Small intestine (tissue), 7 donors: ENCODE results near the gene SLC26A1. TPM values are rescaled to one million over a fixed set of nuclear protein-coding genes. Genes with fewer than 3 reads are reported as not detected.

Experiments used
- DNase-seq, 2 donors: peaks; one replicate each; pipeline versions ENCODE4 v3.0.0 to v3.0.0-alpha.2; 2013
- FAIRE-seq: peaks from 2 replicates; lab custom pipeline; 2012; peaks lifted over from hg19 to GRCh38; lab: Jason Lieb, UNC
- H3K27ac ChIP-seq, 3 donors: one replicate each; pipeline ENCODE4 v1.5.1; 2013; ENCODE audit warnings: low read length in 2 of 3, mild to moderate bottlenecking in 2 of 3, control low read depth in 1 of 3, inconsistent platforms in 1 of 3, low read depth in 1 of 3, moderate library complexity in 1 of 3
- H3K27me3 ChIP-seq, 3 donors: one replicate each; pipeline ENCODE4 v1.6.1; 2013; ENCODE audit warnings: low read length in 3 of 3, inconsistent platforms in 1 of 3; ENCODE audit not compliant: control insufficient read depth in 3 of 3, insufficient read depth in 3 of 3
- H3K36me3 ChIP-seq, 3 donors: one replicate each; pipeline ENCODE4 v1.6.1; 2013; ENCODE audit warnings: low read length in 3 of 3, inconsistent platforms in 1 of 3, low read depth in 1 of 3, mild to moderate bottlenecking in 1 of 3, moderate library complexity in 1 of 3; ENCODE audit not compliant: control insufficient read depth in 3 of 3, insufficient read depth in 2 of 3
- H3K4me1 ChIP-seq, 3 donors: one replicate each; pipeline ENCODE4 v1.6.1; 2013; ENCODE audit warnings: low read length in 2 of 3, inconsistent platforms in 1 of 3, low read depth in 1 of 3, mild to moderate bottlenecking in 1 of 3, moderate library complexity in 1 of 3; ENCODE audit not compliant: control insufficient read depth in 3 of 3, insufficient read depth in 2 of 3
- H3K4me3 ChIP-seq, 3 donors: one replicate each; pipeline ENCODE4 v1.5.1; 2013; ENCODE audit warnings: low read length in 3 of 3, control low read depth in 1 of 3, inconsistent platforms in 1 of 3, low read depth in 1 of 3, mild to moderate bottlenecking in 1 of 3, moderate library complexity in 1 of 3
- H3K9me3 ChIP-seq, 2 donors: one replicate each; pipeline ENCODE4 v1.6.1; 2013; ENCODE audit warnings: low read depth in 1 of 2, low read length in 1 of 2; ENCODE audit not compliant: control insufficient read depth in 2 of 2, insufficient read depth in 1 of 2
- WGBS, 3 donors: extraction: QIAGEN DNeasy Blood & Tissue Kit; methylation state at CpG; one replicate each; pipeline ENCODE4 v1.1.7; 2013; 5-methylcytosine and 5-hydroxymethylcytosine counted together
- polyA plus RNA-seq, 4 donors: library from polyadenylated mRNA; stranded (reverse) in 3 of 4; unstranded in 1 of 4; fragments of 200-250 nt in 3 of 4; fragments of 120-200 nt in 1 of 4; gene quantifications; one replicate each; pipeline versions ENCODE4 v1.2.1 to v1.2.3, GENCODE V29; 2013
- donor health status: healthy with polysubstance abuse.
- donor health status: control.
- donor health status: control.
- donor health status: Bipolar disorder and iron deficiency.
- donor health status: healthy.

Gene SLC26A1
- polyA plus RNA-seq, 4 donors: 0.54 to 8.6 (median 2.7) TPM

DNA sequence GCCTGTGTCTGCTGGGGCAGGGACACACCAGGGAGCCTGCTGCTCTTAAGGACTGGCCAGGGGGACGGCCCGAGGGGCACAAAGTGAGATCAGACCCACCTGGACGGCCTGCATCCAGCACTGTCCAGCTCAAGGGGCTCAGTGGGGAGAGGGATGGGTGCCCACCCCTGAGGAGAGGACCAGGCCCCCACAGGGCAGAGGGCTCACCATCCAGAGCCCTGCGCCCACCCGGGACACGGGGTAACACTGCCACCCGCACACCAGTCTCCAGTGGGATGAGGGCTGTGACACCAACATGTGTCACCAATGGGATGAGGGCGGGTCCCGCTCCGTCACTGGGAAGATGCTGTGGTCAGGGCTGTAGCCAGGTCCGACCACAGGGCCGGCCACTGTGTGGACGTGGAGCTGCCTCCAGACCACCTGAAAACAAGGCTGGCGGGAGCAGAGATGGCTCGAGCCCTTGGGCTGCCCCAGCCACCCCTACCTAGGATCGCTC, 33.0 kb downstream of the SLC26A1 start:
- peaks cover 3 to 87% (median 19%) of the 10 kb centered on the region in 3 donors for H3K36me3 ChIP-seq
- no peaks in the 10 kb centered on the region for H3K9me3 ChIP-seq
- H3K27ac ChIP-seq: no peak overlapping the region
- no peaks in the 10 kb centered on the region for H3K27me3 ChIP-seq
- H3K4me1 ChIP-seq: no peaks in the 10 kb centered on the region
- no peak for FAIRE-seq
- H3K4me3 ChIP-seq: no peak overlapping the region
- WGBS, 3 donors: 85 to 88% (median 87%) methylated on average over 15 to 16 of the region's 16 CpGs
- DNase-seq: no peak

DNA sequence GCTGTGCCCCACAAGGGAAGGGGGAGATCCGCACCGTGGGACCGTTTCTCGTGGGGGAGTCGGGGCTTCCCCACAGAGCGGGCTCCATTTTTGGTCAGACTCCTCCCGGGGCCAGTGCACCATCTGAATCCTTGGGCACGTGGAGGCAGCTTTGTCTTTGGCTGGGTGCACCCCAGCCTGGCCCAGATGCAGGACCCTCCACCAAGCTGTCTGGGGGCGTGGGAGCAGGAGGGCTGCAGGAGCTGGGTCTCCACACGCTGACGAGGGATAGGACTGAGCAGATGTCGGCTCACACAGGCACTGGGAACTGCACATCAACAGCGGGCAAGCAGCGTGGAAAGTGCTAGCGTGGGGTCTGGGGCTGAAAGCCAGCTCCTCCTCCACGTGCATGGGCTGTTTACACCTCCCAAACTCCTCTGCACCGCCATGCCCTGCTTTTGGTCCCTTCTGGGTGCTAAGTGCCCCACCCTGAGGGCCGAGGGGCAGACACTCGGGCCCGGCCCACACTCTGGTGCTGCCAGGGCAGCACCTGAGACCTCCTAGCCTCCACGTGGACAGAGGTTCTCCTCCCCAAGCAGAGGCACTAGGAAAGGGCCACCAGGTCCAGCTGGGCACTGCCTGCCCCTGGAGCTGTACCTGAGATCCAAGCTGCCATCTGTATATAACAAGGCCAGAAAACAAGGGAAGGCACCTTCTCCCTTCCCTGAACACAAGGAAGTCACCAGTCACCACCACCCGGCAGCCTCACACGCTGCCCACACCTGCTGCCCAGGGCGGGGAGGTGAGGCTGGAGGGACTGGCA, 33.7 kb downstream of the SLC26A1 start:
- DNase-seq (no peak), FAIRE-seq (no peak)
- Histone ChIP-seq H3K4me3 (no peak overlapping the region), H3K4me1 (no peaks in the 10 kb centered on the region), H3K9me3 (no peaks in the 10 kb centered on the region), H3K27ac (no peak overlapping the region), H3K27me3 (no peaks in the 10 kb centered on the region), H3K36me3 (peaks cover 4 to 84% (median 19%) of the 10 kb centered on the region in 3 donors)
- 83% methylated on average over 23 to 24 of the region's 24 CpGs for WGBS, 3 donors

DNA sequence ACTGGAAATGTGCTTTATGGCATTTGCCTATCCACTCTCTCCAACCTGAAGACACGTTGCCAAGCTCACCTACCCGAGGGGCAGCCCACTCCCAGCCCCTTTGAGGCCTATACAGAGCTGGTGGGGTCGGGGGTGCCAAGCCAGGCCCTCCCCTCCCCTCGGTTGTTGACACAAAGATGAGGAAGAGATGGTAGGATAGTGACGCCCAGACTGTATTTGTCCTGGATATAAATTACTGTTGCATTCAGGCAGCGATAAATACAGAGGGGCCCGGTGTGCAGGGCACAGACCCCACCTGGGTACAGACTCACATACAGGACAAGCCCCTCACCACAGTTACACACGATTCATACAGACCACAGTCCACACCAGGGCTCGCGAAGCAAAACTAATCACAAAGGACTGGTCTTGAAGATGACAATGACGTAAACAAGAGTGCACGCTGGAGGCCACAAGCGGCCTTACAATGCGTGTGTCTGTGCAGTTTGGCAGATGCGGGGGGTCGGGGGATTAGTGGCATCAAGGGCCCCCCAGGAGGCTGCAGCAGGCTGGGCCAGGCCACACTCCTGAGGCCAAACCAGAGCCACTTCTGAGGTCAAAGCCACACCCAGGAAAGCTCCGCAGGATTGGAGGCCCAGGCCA, 34.4 kb downstream of the SLC26A1 start:
- DNase-seq (no peak), FAIRE-seq (no peak)
- H3K4me1 ChIP-seq: no peaks in the 10 kb centered on the region
- 77 to 81% (median 78%) methylated on average over 17 of the region's 17 CpGs for WGBS, 3 donors
- peaks cover 5 to 81% (median 19%) of the 10 kb centered on the region in 3 donors for H3K36me3 ChIP-seq
- no peak overlapping the region for H3K4me3 ChIP-seq
- no peak overlapping the region for H3K27ac ChIP-seq
- H3K27me3 ChIP-seq: no peaks in the 10 kb centered on the region
- no peaks in the 10 kb centered on the region for H3K9me3 ChIP-seq

DNA sequence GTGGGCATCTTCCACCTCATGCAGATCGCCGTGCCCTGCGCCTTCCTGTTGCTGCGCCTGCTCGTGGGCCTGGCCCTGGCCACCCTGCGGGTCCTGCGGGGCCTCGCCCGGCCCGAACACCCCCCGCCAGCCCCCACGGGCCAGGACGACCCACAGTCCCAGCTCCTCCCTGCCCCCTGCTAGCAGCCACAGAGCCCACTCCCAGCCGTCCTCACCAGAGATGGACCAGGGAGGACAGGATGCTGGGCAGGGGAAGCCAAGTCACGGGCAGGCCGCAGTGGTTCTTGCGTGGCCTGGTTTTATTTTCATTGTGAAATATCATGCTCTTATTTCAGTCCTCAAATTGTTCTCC, 34.9 kb downstream of the SLC26A1 start:
- H3K36me3 ChIP-seq: peaks cover 5 to 79% (median 19%) of the 10 kb centered on the region in 3 donors
- DNase-seq (no peak), FAIRE-seq (no peak)
- no peaks in the 10 kb centered on the region for H3K4me1 ChIP-seq
- no peak overlapping the region for H3K27ac ChIP-seq
- H3K4me3 ChIP-seq: no peak overlapping the region
- 89 to 91% (median 90%) methylated on average over 12 to 17 of the region's 17 CpGs for WGBS, 3 donors
- H3K27me3 ChIP-seq: no peaks in the 10 kb centered on the region
- H3K9me3 ChIP-seq: no peaks in the 10 kb centered on the region

DNA sequence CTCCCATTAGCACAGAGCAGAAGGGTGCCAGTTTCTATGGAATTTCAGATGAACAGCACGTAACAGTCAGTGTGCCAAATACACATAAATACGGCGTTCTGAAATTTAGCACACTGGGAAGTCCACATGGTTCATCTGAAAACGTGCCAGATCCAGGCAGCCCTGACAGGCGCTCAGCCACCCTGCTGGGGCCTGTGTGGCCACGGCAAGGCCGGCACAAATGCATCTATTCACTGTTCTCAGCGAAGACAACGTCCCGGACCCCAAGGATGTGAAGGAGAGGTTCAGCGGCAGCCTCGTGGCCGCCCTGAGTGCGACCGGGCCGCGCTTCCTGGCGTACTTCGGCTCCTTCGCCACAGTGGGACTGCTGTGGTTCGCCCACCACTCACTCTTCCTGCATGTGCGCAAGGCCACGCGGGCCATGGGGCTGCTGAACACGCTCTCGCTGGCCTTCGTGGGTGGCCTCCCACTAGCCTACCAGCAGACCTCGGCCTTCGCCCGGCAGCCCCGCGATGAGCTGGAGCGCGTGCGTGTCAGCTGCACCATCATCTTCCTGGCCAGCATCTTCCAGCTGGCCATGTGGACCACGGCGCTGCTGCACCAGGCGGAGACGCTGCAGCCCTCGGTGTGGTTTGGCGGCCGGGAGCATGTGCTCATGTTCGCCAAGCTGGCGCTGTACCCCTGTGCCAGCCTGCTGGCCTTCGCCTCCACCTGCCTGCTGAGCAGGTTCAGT, 35.5 kb downstream of the SLC26A1 start:
- Histone ChIP-seq H3K36me3 (peaks cover 5 to 79% (median 19%) of the 10 kb centered on the region in 3 donors), H3K27ac (no peak overlapping the region), H3K27me3 (no peaks in the 10 kb centered on the region), H3K4me3 (no peak overlapping the region), H3K4me1 (no peaks in the 10 kb centered on the region), H3K9me3 (no peaks in the 10 kb centered on the region)
- WGBS, 3 donors: 94 to 95% (median 94%) methylated on average over 44 to 45 of the region's 45 CpGs
- FAIRE-seq (no peak), DNase-seq (no peak)

DNA sequence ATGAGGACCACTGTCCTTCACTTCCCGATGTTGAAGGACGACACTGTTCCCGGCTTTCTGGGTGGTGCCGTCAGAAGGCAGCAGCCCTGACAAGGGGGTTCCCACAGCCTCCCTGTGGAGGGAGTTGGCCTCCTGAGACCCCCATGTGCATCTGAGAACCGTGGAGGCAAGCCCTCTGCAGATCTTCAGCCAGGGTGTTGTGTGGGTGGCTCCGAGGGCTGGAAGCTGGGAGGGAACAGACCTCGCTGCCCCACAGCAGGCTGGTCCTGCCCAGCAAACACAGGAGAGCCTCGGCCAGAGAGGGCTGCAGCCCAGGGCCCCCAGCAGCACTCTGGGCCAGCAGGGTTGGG, 36.0 kb downstream of the SLC26A1 start:
- Histone ChIP-seq H3K36me3 (peaks cover 5 to 76% (median 16%) of the 10 kb centered on the region in 3 donors), H3K4me3 (no peak overlapping the region), H3K9me3 (no peaks in the 10 kb centered on the region), H3K4me1 (no peaks in the 10 kb centered on the region), H3K27ac (no peak overlapping the region), H3K27me3 (no peaks in the 10 kb centered on the region)
- 78 to 80% (median 79%) methylated on average over 8 of the region's 8 CpGs for WGBS, 3 donors
- DNase-seq (no peak), FAIRE-seq (no peak)

DNA sequence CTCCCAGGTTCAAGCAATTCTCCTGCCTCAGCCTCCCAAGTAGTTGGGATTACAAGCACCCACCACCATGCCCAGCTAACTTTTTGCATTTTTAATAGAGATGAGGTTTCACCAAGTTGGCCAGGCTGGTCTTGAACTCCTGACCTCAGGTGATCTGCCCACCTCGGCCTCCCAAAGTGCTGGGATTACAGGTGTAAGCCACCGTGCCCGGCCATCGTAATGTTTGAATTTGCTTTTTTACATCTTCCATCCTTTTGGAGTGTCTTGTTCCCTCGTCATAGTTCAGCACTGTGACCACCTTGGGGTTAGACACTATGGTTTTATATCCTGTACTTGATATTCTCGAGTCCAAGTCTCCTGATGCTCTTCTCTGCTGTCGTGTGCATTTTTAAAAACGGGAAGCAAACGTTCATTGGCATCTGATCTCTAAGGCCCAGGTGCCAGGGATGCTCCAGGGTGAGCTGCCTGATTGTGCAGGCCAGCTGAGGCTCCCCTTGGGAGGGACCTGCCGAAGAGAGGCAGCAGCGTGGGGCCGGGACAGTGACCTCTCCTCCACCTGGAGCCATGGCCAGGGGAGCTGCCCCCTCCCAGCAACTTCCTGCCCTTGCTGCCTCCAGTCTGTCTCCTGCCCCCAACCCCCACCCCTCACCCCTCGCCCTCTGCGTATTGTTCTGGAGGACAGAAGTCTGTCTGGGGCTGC, 36.5 kb downstream of the SLC26A1 start:
- DNase-seq (no peak), FAIRE-seq (no peak)
- Histone ChIP-seq H3K36me3 (peaks cover 3 to 74% (median 10%) of the 10 kb centered on the region in 3 donors), H3K4me3 (no peak overlapping the region), H3K27me3 (no peaks in the 10 kb centered on the region), H3K9me3 (no peaks in the 10 kb centered on the region), H3K4me1 (no peaks in the 10 kb centered on the region), H3K27ac (no peak overlapping the region)
- 80 to 84% (median 82%) methylated on average over 14 of the region's 14 CpGs for WGBS, 3 donors

DNA sequence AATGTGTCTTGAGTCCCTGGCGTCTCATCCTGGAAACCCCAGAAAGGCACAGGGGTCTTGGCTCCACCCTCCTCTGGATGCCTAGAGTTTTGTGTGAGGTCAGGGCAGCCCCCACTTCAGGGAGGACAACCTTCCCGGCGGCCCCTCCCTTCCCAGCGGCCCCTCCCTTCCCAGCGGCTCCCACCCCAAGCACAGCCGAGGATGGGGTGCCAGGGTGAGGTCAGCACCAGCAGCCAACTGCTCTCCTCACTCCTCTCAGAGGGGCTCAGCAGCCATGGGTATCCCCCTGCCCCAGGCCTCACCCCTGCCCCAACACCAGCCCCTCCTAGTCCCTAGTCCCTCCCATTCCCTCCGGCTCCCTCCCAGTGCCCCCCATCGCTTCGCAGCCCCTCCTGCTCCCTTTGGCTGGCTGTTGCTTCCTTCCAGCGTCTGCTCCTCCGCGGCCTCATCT, 37.2 kb downstream of the SLC26A1 start:
- Histone ChIP-seq H3K9me3 (no peaks in the 10 kb centered on the region), H3K27ac (no peak overlapping the region), H3K4me1 (no peaks in the 10 kb centered on the region), H3K36me3 (peaks cover 3 to 73% (median 7%) of the 10 kb centered on the region in 3 donors), H3K4me3 (no peak overlapping the region), H3K27me3 (no peaks in the 10 kb centered on the region)
- WGBS, 3 donors: 74 to 91% (median 82%) methylated on average over 9 to 12 of the region's 12 CpGs
- no peak for DNase-seq
- no peak for FAIRE-seq
